SK-N-SH treated with all-trans-retinoic acid at 6 μM for 48 hours (cell line): ENCODE results near the gene DDB1.

Source experiments
- ARNTL ChIP-seq: fragments of 450-650 bp; formaldehyde crosslinking; IDR thresholded peaks from 2 replicates; pipeline ENCODE4 v1.5.0; 2020; ENCODE audit warnings: low read depth, mild to moderate bottlenecking, moderate library complexity, borderline replicate concordance
- PPARA ChIP-seq: fragments of 250-450 bp; sonication (Bioruptor Pico); IDR thresholded peaks from 2 replicates; pipeline ENCODE4 v1.5.0; 2020; ENCODE audit warnings: mild to moderate bottlenecking, borderline replicate concordance
- TOX ChIP-seq: fragments of 250-450 bp; sonication (Bioruptor Pico); IDR thresholded peaks from 2 replicates; pipeline ENCODE4 v1.8.0; 2021; ENCODE audit warnings: mild to moderate bottlenecking, moderate library complexity, borderline replicate concordance
- ZFP3 ChIP-seq: fragments of 250-450 bp; sonication (Bioruptor Pico); IDR thresholded peaks from 2 replicates; pipeline ENCODE4 v1.5.0; 2020; ENCODE audit warnings: mild to moderate bottlenecking, moderate library complexity
- TF ChIP-seq, protein P1 (sequence below): fragments of 250-450 bp; sonication (Bioruptor Pico); IDR thresholded peaks from 2 replicates; pipeline ENCODE4 v1.5.1; 2020; ENCODE audit warnings: low read depth, mild to moderate bottlenecking, moderate library complexity
- TF ChIP-seq, protein P2 (sequence below): fragments of 250-450 bp; sonication (Bioruptor Pico); IDR thresholded peaks from 2 replicates; pipeline ENCODE4 v1.8.0; 2020; ENCODE audit warnings: mild to moderate bottlenecking, moderate library complexity, borderline replicate concordance

DNA sequence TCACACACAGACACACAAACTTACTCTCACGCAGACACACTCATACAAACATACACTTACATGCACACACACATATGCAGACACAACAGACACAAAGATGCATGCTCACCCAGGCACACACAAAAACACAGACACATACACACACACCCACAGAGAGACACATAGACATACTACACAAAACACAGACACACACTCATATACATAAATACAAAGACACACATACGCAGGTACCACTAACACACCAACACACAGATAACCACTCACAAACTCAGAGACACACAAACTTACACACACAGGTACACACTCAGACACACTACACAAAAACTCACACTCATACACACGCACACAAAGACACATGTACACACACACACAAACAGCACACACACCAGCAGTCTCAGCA is 60.2 kb downstream of the DDB1 start:
- TF ChIP-seq, protein P1, sequence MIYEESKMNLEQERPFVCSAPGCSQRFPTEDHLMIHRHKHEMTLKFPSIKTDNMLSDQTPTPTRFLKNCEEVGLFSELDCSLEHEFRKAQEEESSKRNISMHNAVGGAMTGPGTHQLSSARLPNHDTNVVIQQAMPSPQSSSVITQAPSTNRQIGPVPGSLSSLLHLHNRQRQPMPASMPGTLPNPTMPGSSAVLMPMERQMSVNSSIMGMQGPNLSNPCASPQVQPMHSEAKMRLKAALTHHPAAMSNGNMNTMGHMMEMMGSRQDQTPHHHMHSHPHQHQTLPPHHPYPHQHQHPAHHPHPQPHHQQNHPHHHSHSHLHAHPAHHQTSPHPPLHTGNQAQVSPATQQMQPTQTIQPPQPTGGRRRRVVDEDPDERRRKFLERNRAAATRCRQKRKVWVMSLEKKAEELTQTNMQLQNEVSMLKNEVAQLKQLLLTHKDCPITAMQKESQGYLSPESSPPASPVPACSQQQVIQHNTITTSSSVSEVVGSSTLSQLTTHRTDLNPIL: no peak
- TF ChIP-seq, protein P2, sequence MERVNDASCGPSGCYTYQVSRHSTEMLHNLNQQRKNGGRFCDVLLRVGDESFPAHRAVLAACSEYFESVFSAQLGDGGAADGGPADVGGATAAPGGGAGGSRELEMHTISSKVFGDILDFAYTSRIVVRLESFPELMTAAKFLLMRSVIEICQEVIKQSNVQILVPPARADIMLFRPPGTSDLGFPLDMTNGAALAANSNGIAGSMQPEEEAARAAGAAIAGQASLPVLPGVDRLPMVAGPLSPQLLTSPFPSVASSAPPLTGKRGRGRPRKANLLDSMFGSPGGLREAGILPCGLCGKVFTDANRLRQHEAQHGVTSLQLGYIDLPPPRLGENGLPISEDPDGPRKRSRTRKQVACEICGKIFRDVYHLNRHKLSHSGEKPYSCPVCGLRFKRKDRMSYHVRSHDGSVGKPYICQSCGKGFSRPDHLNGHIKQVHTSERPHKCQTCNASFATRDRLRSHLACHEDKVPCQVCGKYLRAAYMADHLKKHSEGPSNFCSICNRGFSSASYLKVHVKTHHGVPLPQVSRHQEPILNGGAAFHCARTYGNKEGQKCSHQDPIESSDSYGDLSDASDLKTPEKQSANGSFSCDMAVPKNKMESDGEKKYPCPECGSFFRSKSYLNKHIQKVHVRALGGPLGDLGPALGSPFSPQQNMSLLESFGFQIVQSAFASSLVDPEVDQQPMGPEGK: no peak
- TF ChIP-seq ARNTL (CRISPR knock-in tag): no peak
- TF ChIP-seq ZFP3: no peak
- TF ChIP-seq PPARA (CRISPR knock-in tag): no peak
- no peak for TF ChIP-seq TOX (CRISPR knock-in tag)
